OCI-LY7 (cell line): ENCODE data around the gene TFAP2B. TPM values are rescaled to one million over a fixed set of nuclear protein-coding genes. Genes with fewer than 3 reads are reported as not detected.

ENCODE experiments used
- BruUV-seq: library from RNA; stranded (reverse); fragments of 400-500 nt; replicated peaks from 2 replicates; lab custom pipeline; 2021; lab: Mats Ljungman, UMichigan
- CTCF ChIA-PET: fragments of 300-600 bp; sonication (Branson Sonifier 250); formaldehyde crosslinking; loops from one replicate; lab custom pipeline; 2022; ENCODE audit warnings: antibody characterized with exemption; ENCODE audit not compliant: unreplicated experiment; lab: Charles Lee
- POLR2A ChIA-PET: fragments of 300-600 bp; sonication (Branson Sonifier 250); formaldehyde crosslinking; loops from one replicate; lab custom pipeline; 2022; ENCODE audit warnings: antibody characterized with exemption; lab: Charles Lee
- DNase-seq: peaks from one replicate; pipeline ENCODE4 v3.0.0-alpha.2; 2015; ENCODE audit warnings: low spot score
- H2AFZ ChIP-seq: fragments of 200-600 bp; sonication (generic), shearing (Covaris generic); 2 replicates; pipeline ENCODE4 v1.6.1; 2014; ENCODE audit warnings: mild to moderate bottlenecking, antibody characterized with exemption, low read length, moderate library complexity
- H3K27ac ChIP-seq: fragments of 200-600 bp; sonication (generic); 2 replicates; pipeline ENCODE4 v1.5.1; 2014; ENCODE audit warnings: mixed run types, low read depth, mild to moderate bottlenecking, moderate library complexity, low read length, inconsistent platforms; ENCODE audit not compliant: poor library complexity, severe bottlenecking
- H3K36me3 ChIP-seq: fragments of 200-600 bp; sonication (generic); 2 replicates; pipeline ENCODE4 v1.6.1; 2014; ENCODE audit warnings: mild to moderate bottlenecking, antibody characterized with exemption, low read length, moderate library complexity, mixed read lengths; ENCODE audit not compliant: insufficient read depth
- H3K4me1 ChIP-seq: fragments of 200-600 bp; sonication (generic); 2 replicates; pipeline ENCODE4 v1.5.1; 2014; ENCODE audit warnings: mild to moderate bottlenecking, low read length; ENCODE audit not compliant: insufficient read depth, poor library complexity, severe bottlenecking
- H3K4me2 ChIP-seq: fragments of 200-600 bp; sonication (generic); 2 replicates; pipeline ENCODE4 v1.6.1; 2014; ENCODE audit warnings: mild to moderate bottlenecking, low read length
- H3K4me3 ChIP-seq: fragments of 200-600 bp; sonication (generic); 2 replicates; pipeline ENCODE4 v1.5.1; 2014; ENCODE audit warnings: mild to moderate bottlenecking, low read depth, low read length; ENCODE audit not compliant: poor library complexity, severe bottlenecking
- H3K79me2 ChIP-seq: fragments of 200-600 bp; sonication (generic); 2 replicates; pipeline ENCODE4 v1.6.1; 2016; ENCODE audit warnings: low read depth, mild to moderate bottlenecking, low read length, moderate library complexity, mixed read lengths; ENCODE audit not compliant: insufficient read depth
- H3K9me2 ChIP-seq: fragments of 200-600 bp; sonication (generic); 2 replicates; pipeline ENCODE4 v1.6.1; 2016; ENCODE audit warnings: mild to moderate bottlenecking, low read length, mixed read lengths; ENCODE audit not compliant: insufficient read depth
- H3K9me3 ChIP-seq: fragments of 200-600 bp; sonication (generic); 2 replicates; pipeline ENCODE4 v1.6.1; 2014; ENCODE audit warnings: mild to moderate bottlenecking, mixed run types, low read length, mixed read lengths
- H4K20me1 ChIP-seq: fragments of 200-600 bp; sonication (generic); 2 replicates; pipeline ENCODE4 v1.6.1; 2014; ENCODE audit warnings: mild to moderate bottlenecking, antibody characterized with exemption, low read length, moderate library complexity, mixed read lengths; ENCODE audit not compliant: insufficient read depth
- EZH2phosphoT487 ChIP-seq: fragments of 200-600 bp; sonication (generic); IDR thresholded peaks from 2 replicates; pipeline ENCODE4 v1.6.1; 2018; ENCODE audit warnings: low read depth, borderline replicate concordance, mild to moderate bottlenecking, mixed run types, antibody characterized with exemption, low read length, moderate library complexity, mixed read lengths
- intact Hi-C: fragments of 100-400 bp; cut with micrococcal nuclease; formaldehyde crosslinking; loops from one replicate; pipeline ENCODE4 v1.10.0; 2022; ENCODE audit not compliant: unreplicated experiment
- total RNA-seq, 2 experiments: library from RNA; depleted of rRNA in 1 of 2; stranded (reverse); fragments of >200 nt in 1 of 2; shearing (Covaris generic) in 1 of 2; gene quantifications; 2 replicates each; pipeline ENCODE4 v1.2.3, GENCODE V29; 2014 to 2022
- TF ChIP-seq, protein P1 (sequence below): fragments of 200-600 bp; sonication (generic); conservative IDR thresholded peaks from 2 replicates; pipeline ENCODE4 v1.5.1; 2014; ENCODE audit warnings: mild to moderate bottlenecking, antibody characterized with exemption, low read length, moderate library complexity, mixed read lengths

TFAP2B gene
- total RNA-seq, 2 experiments from 2014 or later, result not detected

DNA sequence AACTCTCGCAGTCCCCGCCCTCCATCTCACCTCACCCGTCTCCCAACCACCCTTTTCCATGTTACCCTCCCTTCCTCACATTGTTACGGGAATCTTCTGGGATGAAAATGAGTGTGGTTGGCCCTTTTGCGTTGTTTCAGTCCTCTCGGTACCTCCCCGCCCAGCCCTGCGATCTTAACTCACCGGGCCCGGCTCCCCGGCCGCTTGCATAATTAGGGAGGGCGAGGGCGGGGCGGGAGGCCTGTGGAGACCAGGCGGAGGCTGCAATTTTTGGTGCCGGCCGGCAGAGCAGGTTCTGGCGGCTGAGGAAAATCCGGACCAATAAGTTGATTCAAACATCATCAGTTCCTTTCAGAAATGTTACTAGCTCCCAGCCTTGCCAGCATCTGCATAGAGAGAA, 25.2 kb downstream of the TFAP2B start:
- no peak overlapping the region for H3K4me2 ChIP-seq
- intact Hi-C loops, result no loop called here
- ChIA-PET CTCF (no interaction called here), POLR2A (interaction anchor here (0.6 to 0.9 kb wide), 3 partner anchors 11 to 348 kb away, joined by 3 read pairs; no protein-coding TSS in a partner anchor)
- H3K9me2 ChIP-seq, result no peaks in the 10 kb centered on the region
- H3K9me3 ChIP-seq, result no peaks in the 10 kb centered on the region
- BruUV-seq, result no TSS peak
- H3K36me3 ChIP-seq, result no peaks in the 10 kb centered on the region
- no peak overlapping the region for H3K4me3 ChIP-seq
- no peak for TF ChIP-seq EZH2phosphoT487
- TF ChIP-seq, protein P1, sequence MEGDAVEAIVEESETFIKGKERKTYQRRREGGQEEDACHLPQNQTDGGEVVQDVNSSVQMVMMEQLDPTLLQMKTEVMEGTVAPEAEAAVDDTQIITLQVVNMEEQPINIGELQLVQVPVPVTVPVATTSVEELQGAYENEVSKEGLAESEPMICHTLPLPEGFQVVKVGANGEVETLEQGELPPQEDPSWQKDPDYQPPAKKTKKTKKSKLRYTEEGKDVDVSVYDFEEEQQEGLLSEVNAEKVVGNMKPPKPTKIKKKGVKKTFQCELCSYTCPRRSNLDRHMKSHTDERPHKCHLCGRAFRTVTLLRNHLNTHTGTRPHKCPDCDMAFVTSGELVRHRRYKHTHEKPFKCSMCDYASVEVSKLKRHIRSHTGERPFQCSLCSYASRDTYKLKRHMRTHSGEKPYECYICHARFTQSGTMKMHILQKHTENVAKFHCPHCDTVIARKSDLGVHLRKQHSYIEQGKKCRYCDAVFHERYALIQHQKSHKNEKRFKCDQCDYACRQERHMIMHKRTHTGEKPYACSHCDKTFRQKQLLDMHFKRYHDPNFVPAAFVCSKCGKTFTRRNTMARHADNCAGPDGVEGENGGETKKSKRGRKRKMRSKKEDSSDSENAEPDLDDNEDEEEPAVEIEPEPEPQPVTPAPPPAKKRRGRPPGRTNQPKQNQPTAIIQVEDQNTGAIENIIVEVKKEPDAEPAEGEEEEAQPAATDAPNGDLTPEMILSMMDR, result no peak
- H4K20me1 ChIP-seq, result no peaks in the 10 kb centered on the region
- H3K4me1 ChIP-seq, result no peaks in the 10 kb centered on the region
- no peak for DNase-seq
- no peak overlapping the region for H2AFZ ChIP-seq
- H3K79me2 ChIP-seq, result no peaks in the 10 kb centered on the region
- no peak overlapping the region for H3K27ac ChIP-seq

DNA sequence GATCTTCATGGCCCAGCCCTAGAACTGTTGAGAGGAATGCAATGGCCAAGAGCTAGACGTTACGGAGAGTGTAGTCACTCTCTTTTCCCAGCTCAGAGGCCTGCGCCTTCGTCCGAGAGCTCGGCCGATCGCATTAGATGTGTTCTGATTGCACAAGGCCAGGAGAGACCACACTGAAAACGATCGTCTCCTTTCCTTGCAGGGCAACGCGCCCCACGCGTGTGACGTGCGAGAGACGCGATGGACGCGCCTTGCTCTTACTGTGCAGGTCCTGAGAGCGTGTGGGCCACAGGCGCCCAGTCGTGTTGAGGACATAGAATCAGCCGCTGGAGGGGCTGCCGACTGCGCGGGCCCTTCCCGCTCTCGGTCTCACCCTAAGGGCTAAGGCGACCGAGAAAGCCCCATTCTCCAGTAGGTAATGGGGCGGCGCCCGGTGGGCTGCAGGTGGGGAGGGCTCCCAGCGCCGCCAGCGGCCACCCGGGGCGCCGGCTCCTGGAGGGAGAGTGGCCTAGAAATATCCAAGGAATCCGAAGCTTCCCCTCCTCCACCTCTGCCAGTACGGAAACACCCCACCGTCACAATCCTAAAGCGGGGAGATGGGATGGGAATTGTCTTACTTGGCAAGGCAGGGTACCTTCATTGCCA, 26.9 kb downstream of the TFAP2B start:
- intact Hi-C loops, result no loop called here
- Histone ChIP-seq H3K79me2 (no peaks in the 10 kb centered on the region), H3K4me3 (no peak overlapping the region), H3K9me3 (no peaks in the 10 kb centered on the region), H3K4me1 (no peaks in the 10 kb centered on the region), H3K4me2 (no peak overlapping the region), H2AFZ (no peak overlapping the region), H3K9me2 (no peaks in the 10 kb centered on the region), H4K20me1 (no peaks in the 10 kb centered on the region), H3K27ac (no peak overlapping the region), H3K36me3 (no peaks in the 10 kb centered on the region)
- TF ChIP-seq, protein P1, result no peak
- TF ChIP-seq EZH2phosphoT487, result no peak
- no TSS peak for BruUV-seq
- DNase-seq, result no peak
- ChIA-PET CTCF (no interaction called here), POLR2A (no interaction called here)

- intact Hi-C loops, result no loop called here
- Histone ChIP-seq H3K27ac (no peak overlapping the region), H3K4me1 (no peaks in the 10 kb centered on the region), H3K36me3 (no peaks in the 10 kb centered on the region), H4K20me1 (no peaks in the 10 kb centered on the region), H2AFZ (no peak overlapping the region), H3K9me2 (no peaks in the 10 kb centered on the region), H3K79me2 (no peaks in the 10 kb centered on the region), H3K9me3 (no peaks in the 10 kb centered on the region), H3K4me3 (no peak overlapping the region), H3K4me2 (no peak overlapping the region)
- POLR2A ChIA-PET, result no interaction called here
- no TSS peak for BruUV-seq
- TF ChIP-seq, protein P1, result no peak
- TF ChIP-seq EZH2phosphoT487, result no peak
- CTCF ChIA-PET, result no interaction called here
- no peak for DNase-seq
Observed at GRCh38 chr6:50846144-50846851, 27.6 kb downstream of the TFAP2B start.
